HG02798 (cell line): ENCODE measurements around the gene REV3L.
A peak's percentile ranks its signal among the peaks of the same experiment; 100 is the strongest.
"Not testable (repeated sequence)": the region's sequence is repeated elsewhere in the genome, so short reads cannot be mapped to it uniquely, and the experiment has no call there.

Source experiments
- ATAC-seq: cut with Tn5 transposase; IDR thresholded peaks from one replicate; pipeline ENCODE4 v1.9.1; 2021; ENCODE audit warnings: mild to moderate bottlenecking; ENCODE audit not compliant: unreplicated experiment, poor library complexity

The REV3L gene

GRCh38 chr6:111502154-111502553 lies 19.1 kb upstream of the REV3L start:
- no peak for ATAC-seq

- ATAC-seq: no peak
These were observed 16.3 kb upstream of the REV3L start for GRCh38 chr6:111499269-111499793.

- ATAC-seq: no peak
These were observed 12.1 kb upstream of the REV3L start for GRCh38 chr6:111494951-111495635.

- no peak for ATAC-seq
These were observed 9.5 kb upstream of the REV3L start for GRCh38 chr6:111492499-111492898.

GRCh38 chr6:111490067-111490466 lies 7.0 kb upstream of the REV3L start:
- no peak for ATAC-seq

- ATAC-seq: peak; percentile 12
These were observed 4.6 kb upstream of the REV3L start for GRCh38 chr6:111487661-111488060.

- no peak for ATAC-seq
These were observed 3.9 kb upstream of the REV3L start for GRCh38 chr6:111486921-111487320.

- ATAC-seq: no peak
These were observed 3.5 kb upstream of the REV3L start for GRCh38 chr6:111486475-111486874.

GRCh38 chr6:111485342-111485741 lies 2.3 kb upstream of the REV3L start:
- ATAC-seq: no peak

GRCh38 chr6:111484633-111484930 lies 1.6 kb upstream of the REV3L start:
- ATAC-seq: no peak

GRCh38 chr6:111483736-111484632 lies 966 bp upstream of the REV3L start:
- ATAC-seq: peak; percentile 64

GRCh38 chr6:111482188-111482958 lies 645 bp downstream of the REV3L start:
- peak; percentile 21 for ATAC-seq

GRCh38 chr6:111481836-111482187 lies 1.2 kb downstream of the REV3L start:
- no peak for ATAC-seq

GRCh38 chr6:111480988-111481822 lies 1.8 kb downstream of the REV3L start:
- ATAC-seq: no peak

- no peak for ATAC-seq
These were observed 4.3 kb downstream of the REV3L start for GRCh38 chr6:111478749-111479148.

GRCh38 chr6:111478064-111478476 lies 4.9 kb downstream of the REV3L start:
- ATAC-seq: no peak

- no peak for ATAC-seq
These were observed 5.5 kb downstream of the REV3L start for GRCh38 chr6:111477481-111477938.

GRCh38 chr6:111476061-111476460 lies 7.0 kb downstream of the REV3L start:
- ATAC-seq: not testable (repeated sequence)

- ATAC-seq: no peak
These were observed 8.2 kb downstream of the REV3L start for GRCh38 chr6:111474771-111475170.

GRCh38 chr6:111474106-111474505 lies 8.9 kb downstream of the REV3L start:
- ATAC-seq: no peak
